HG02981 (cell line): ENCODE data around the gene SEPTIN2.
"Not testable (repeated sequence)": the region's sequence is repeated elsewhere in the genome, so short reads cannot be mapped to it uniquely, and the experiment has no call there.

Experiments used
- ATAC-seq: cut with Tn5 transposase; IDR thresholded peaks from one replicate; pipeline ENCODE4 v1.9.1; 2021; ENCODE audit warnings: mild to moderate bottlenecking, moderate library complexity; ENCODE audit not compliant: unreplicated experiment

Gene SEPTIN2

GRCh38 chr2:241315879-241316631 is at the start of gene SEPTIN2:
TSS of gene SEPTIN2 (plus strand) at chr2:241315925. CDS start at chr2:241324233, 8,308 bp downstream.
- ATAC-seq, result peak; percentile 34

GRCh38 chr2:241267249-241268067 is 48.3 kb upstream of the SEPTIN2 start:
- ATAC-seq, result no peak

GRCh38 chr2:241268306-241268705 is 47.4 kb upstream of the SEPTIN2 start:
- no peak for ATAC-seq

GRCh38 chr2:241268716-241269445 is 46.8 kb upstream of the SEPTIN2 start:
- no peak for ATAC-seq

GRCh38 chr2:241269707-241270520 is 45.8 kb upstream of the SEPTIN2 start:
- no peak for ATAC-seq

GRCh38 chr2:241270531-241270930 is 45.2 kb upstream of the SEPTIN2 start:
- no peak for ATAC-seq

- ATAC-seq, result no peak
Observed at GRCh38 chr2:241271706-241272302, 43.9 kb upstream of the SEPTIN2 start.

GRCh38 chr2:241272303-241273209 is 43.2 kb upstream of the SEPTIN2 start:
- ATAC-seq, result no peak

- no peak for ATAC-seq
Observed at GRCh38 chr2:241273210-241274020, 42.3 kb upstream of the SEPTIN2 start.

- no peak for ATAC-seq
Observed at GRCh38 chr2:241274127-241274526, 41.6 kb upstream of the SEPTIN2 start.

GRCh38 chr2:241275504-241275903 is 40.2 kb upstream of the SEPTIN2 start:
- ATAC-seq, result no peak

GRCh38 chr2:241275910-241276309 is 39.8 kb upstream of the SEPTIN2 start:
- ATAC-seq, result no peak

- not testable (repeated sequence) for ATAC-seq
Observed at GRCh38 chr2:241278306-241278705, 37.4 kb upstream of the SEPTIN2 start.

GRCh38 chr2:241279413-241279812 is 36.3 kb upstream of the SEPTIN2 start:
- ATAC-seq, result no peak

- ATAC-seq, result no peak
Observed at GRCh38 chr2:241279828-241280227, 35.9 kb upstream of the SEPTIN2 start.

- ATAC-seq, result no peak
Observed at GRCh38 chr2:241280291-241280690, 35.4 kb upstream of the SEPTIN2 start.

- no peak for ATAC-seq
Observed at GRCh38 chr2:241282555-241282954, 33.2 kb upstream of the SEPTIN2 start.

GRCh38 chr2:241285596-241285995 is 30.1 kb upstream of the SEPTIN2 start:
- no peak for ATAC-seq
